Measurements from ENCODE around the gene ADK.
"Not testable (repeated sequence)": the region's sequence is repeated elsewhere in the genome, so short reads cannot be mapped to it uniquely, and the experiment has no call there.

The ADK gene

DNA sequence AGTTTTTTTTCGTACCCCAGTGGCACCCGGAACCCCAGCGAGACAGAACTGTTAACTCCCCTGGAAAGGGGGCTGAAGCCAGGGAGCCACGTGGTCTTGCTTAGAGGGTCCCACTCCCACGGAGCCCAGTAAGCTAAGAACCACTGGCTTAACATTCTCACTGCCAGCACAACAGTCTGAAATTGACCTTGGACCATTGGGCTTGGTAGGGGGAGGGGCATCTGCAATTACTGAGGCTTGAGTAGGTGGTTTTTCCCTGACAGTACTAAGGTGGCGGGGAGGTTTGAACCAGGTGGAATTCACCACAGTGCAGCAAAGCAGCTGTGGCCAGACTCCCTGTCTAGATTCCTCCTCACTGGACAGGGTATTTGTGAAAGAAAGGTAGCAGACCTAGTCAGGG lies 196.5 kb downstream of the ADK start:
- DNase-seq (ENCODE audit: low read depth), result no peak

DNA sequence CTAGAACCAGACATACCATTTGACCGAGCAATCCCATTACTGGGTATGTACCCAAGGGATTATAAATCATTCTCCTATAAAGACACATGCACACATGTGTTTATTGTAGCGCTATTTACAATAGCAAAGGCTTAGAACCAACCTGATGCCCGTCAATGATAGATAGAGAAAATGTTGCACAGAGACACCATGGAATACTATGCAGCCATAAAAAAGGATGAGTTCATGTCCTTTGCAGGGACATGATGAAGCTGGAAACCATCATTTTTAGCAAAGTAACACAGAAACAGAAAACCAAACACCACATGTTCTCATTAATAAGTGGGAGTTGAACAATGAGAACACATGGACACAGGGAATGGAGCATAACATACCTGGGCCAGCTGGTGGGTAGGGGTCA lies 202.0 kb downstream of the ADK start:
- not testable (repeated sequence) for DNase-seq (ENCODE audit: low read depth)

DNA sequence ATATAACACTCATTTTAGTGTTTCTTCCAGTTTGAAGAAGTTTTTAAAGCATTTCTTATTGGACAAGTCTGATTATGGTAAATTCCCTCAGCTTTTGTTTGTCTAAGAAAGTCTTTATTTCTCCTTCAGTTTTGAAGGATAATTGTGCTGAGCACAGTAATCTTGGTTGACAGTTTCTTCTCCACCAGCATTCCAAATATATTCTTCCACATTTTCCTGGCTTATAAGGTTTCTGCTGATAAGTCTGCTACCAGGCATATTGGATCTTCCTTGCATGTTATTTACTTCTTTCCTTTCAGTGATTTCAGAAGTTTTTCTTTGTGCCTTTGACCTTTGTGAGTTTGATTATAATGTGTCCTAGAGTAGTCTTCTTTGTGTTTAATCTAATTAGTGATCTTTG lies 210.7 kb downstream of the ADK start:
- DNase-seq (ENCODE audit: low read depth), result no peak

DNA sequence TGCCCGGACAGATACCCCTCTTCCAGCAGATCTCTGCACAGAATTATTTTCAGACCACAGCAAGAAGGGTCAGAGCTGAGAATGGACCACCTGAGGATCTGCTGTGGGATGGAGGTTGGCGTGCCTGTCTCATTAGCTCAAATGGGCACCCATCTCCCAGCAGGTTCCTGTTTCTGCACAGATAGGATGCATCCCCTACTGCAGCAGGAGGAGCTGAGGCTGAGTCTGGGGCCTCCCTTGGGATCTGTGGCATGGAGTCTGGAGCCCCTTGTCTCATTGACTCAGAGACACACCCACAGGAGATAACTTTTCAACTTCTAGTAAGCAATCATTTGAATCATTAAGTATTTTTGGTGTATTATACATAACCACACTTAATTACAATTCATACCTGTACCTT lies 212.7 kb downstream of the ADK start:
- DNase-seq (ENCODE audit: low read depth), result no peak

DNA sequence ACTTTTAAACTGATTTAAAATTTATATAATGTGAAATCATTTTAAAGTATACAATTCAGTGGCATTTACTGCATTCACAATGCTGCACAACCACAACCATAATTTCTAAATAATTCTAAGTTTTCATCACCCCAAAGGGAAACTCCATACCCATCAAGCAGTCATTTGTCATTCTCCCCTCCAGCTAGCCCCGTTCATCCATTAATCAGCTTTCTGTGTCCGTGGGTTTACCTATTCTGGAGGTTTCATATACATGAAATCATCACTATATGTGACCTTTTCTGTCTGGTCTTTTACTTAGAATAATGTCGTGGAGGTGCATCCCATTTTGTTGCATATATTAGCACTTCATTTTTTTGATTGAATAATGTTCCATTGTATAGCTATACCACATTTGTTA lies 214.1 kb downstream of the ADK start:
- no peak for DNase-seq (ENCODE audit: low read depth)

DNA sequence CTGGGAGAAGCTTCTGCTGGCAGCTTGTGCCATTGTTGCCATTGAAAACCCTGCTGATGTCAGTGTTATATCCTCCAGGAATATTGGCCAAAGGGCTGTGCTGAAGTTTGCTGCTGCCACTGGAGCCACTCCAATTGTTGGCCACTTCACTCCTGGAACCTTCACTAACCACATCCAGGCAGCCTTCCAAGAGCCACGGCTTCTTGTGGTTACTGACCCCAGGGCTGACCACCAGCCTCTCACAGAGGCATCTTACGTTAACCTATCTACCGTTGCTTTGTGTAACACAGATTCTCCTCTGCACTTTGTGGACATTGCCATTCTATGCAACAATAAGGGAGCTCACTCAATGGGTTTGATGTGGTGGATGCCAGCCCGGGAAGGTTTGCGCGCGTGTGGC lies 220.7 kb downstream of the ADK start:
- DNase-seq (ENCODE audit: low read depth), result peak; percentile 52

DNA sequence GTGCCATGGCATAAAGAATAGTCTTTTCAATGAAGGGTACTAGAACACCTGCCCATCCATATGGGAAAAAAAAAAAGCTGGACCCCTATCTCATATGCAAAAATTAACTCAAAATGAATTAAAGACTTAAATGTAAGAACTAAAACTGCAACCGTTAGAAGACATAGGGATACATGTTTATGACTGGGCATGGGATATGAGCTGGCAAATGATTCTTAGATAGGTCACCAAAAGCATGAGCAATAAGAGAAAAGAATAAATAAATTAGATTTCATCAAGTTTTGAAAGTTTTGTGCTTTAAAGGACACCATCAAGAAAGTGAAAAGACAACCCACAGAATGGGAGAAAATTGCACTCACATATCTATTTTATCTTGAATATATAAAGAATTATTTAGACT lies 222.0 kb downstream of the ADK start:
- DNase-seq (ENCODE audit: low read depth), result no peak

DNA sequence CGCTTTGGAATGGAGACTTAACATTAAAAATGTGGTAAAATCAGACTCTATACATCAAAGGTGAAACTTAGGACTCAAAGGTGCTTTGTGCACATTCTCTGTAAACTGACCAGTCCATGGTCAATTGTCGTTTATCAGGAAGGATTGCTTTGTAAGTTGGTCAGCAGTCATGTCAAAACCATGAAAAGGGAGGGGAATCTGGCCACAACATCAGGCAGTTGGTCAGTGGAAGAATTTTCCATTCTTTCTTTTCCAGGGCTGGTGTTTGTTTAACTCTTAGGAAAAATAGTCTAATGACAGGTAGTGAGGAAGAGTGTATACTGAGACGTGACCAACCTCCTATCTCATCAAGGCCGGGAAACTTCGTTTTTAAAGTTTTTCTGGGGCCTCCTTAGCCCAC lies 226.5 kb downstream of the ADK start:
- no peak for DNase-seq (ENCODE audit: low read depth)

DNA sequence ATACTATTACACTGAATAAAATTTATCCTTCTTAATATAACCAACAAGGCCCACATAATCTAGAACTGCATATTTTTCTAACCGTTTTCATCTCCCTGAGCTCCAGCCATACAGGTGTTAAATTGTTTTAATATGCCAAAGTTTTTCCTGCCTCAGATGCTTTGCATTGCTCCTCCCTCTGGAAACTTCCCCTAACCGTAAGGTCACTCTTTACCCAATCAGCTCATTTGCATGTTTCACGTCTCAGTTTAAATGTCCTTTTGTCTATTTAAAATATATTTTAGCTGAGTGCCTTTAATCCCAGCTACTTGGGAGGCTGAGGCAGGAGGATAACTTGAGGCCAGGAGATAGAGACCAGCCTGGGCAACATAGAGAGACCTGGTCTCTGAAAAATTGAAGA lies 228.5 kb downstream of the ADK start:
- no peak for DNase-seq (ENCODE audit: low read depth)

DNA sequence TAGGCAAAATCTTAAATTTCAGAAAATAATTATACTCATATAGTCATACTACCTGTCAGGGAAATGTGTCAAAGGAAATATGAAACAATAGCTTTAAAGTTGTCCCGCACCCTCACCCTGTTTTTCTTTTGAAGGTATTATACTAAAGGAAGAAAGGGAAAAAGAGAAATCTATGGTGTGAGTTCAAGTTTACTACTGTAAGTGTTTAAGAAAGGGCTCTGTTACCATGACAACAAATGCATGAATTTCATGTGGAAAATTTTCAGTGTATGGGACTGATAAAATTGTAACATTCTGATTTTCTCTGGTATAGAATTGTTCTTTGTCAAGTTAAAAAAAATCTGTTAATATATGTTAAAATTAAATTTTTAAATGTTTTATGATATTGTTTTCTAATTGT lies 229.8 kb downstream of the ADK start:
- no peak for DNase-seq (ENCODE audit: low read depth)

DNA sequence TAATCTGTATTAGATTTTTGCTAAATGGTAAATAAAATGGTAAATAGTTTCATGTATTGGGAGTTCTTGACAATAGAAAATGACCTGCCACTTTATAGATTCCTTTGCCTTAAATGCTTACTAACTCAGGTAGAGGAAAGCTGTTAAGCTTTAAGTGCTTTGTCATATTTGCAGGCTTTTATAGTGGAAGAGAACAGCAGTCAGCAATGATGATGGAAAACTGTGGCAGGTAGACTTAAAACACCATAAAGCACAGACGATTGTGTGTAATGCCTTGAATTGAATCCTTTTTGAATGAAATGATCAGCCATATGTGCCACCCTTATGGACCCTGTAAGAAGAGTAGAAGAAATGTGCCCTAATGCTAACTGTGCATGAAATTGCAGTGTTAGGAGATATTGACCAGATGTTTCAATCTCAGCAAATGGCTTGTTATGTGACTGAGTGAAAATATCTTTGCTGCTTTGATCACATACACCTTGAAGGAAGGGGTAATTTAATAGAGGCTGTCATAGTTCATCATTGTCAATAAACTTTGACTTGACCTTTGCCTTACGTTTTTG lies 230.4 kb downstream of the ADK start:
- DNase-seq (ENCODE audit: low read depth), result no peak

DNA sequence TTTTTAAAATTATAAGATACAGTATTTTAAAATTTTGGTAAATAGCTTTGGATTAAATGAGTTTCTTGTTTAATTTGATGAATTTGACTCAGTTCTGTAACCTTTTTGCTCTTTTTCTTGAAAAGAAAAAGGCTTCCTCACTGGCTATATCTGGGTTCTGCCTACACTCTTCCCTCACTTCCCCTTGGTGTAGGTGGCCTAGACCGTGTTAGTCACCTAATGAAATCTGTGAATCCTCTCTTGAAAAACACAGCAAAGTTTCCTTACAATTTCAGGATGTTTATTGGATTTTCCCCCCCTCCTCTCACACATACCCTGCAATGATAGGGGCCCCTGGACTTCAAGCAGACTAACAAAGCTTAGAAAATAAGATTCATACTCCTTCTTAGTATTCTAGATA lies 231.6 kb downstream of the ADK start:
- no peak for DNase-seq (ENCODE audit: low read depth)

DNA sequence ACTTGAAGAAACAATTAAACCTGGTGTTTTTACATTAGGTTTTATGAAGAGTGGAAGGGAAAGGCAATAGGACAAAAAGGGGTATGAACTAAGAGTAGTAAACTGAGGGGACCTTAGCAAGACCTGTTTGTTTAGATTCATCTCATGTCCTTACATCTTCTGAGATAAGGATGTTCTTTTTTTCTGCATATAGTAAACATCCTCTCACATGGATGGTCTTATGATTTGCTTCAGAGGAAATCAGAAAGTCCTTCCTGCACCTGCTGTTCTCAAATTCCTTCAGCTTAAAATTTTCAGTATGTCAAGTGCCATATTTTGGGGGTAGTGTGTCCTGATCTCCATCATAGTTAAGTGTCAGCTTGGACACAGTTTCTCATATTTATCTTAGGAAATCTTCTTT lies 232.6 kb downstream of the ADK start:
- DNase-seq (ENCODE audit: low read depth), result no peak

DNA sequence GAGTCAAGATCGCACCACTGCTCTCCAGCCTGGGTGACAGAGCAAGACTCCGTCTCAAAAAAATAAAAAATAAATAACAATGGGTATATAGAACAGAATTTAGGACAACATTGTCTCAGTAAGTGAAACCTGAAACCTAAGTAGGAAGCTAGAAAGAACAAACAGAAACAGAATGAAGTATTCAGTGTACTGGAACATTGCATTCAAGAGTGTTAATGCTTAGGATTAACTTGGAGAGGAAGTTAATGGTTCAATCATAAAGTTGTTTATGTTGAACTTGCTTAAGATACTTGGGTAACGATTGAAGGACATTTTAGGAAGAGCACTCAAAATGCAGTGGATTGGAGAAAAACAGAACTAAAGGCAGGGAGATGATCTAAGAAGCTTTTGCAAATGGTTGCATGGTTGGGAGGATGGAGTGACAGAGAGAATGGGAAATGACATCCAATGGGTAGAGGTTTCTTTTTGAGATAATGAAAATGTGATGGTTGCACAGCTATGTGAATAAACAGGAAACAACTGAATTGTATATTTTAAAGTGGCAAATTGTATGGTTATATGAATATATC lies 233.7 kb downstream of the ADK start:
- DNase-seq (ENCODE audit: low read depth), result no peak

DNA sequence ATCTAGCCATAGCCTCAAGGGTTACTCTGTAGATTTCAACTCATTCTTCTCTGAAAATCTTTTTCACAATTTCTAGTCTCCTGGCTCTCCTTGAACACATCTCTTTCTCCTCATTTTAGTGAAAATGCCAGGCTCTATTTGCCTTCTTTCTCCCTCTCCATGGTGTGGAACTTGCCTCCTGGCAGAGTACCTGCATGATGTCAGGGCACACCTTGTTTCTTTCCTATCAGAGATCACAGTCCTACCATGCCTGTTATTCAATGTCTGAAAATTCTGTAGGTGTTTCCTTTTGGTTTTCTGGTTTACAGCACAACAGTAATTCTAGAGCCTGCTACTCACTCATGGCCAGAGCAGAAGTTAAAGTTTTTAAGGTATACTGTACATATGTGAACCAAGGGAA lies 237.8 kb downstream of the ADK start:
- no peak for DNase-seq (ENCODE audit: low read depth)

DNA sequence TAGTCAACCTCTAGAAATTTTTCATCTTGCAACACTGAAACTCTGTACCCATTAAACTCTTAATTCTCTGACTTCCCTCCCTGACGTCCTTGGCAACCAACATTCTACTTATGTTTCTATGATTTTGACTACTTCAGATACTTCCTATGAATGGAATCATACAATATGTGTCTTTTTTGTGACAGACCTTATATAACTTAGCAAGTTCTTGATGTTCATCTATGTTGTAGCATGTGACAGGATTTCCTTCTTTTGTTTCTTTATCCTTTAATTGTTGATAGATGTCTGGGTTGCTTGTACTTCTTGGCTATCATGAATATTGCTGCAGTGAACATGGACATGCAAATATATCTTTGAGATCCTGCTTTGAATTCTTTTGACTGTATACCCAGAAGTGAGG lies 240.8 kb downstream of the ADK start:
- DNase-seq (ENCODE audit: low read depth), result no peak

DNA sequence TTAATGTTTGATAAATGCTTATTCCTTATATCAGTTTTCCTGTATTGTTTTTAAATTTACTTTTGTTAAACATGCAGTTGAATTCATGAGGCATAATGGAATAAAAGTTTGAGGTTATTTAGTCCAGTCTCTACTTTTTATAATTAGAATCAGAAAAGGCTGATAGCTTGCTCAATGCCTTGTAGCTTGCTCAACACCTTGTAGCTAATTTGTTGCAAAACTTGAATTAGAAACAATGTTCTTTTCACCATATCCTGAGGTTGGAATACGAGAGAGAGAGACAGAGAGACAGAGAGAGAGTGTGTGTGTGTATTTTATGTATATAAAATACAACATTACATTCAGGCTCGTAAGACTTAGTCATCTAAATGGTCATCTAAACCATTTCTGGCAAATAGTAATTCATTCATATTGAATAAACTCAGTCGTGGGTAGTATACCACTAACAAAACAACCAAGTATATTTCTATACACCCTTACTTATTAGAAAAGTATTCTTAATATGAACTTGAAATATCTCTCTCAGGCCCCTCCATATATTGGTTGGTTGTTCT lies 243.5 kb downstream of the ADK start:
- no peak for DNase-seq (ENCODE audit: low read depth)

DNA sequence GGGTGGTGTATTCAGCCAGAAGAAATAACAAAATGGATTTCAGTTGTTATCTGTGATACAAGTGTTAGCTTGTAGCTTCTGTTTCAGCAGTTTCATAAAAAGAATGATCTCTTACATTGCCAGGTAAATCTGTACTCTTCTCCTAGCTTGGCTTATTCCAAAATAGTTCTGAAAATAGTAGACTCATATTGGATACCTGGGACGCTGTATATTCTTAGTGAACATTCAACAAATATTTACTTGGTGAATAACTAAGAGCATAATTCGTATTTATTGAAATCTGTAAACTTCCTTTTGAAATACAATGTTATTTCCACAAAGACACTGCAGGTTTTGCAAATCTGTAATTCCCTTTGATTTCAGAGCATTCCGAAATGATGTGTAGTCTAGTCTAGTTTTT lies 249.2 kb downstream of the ADK start:
- DNase-seq (ENCODE audit: low read depth), result no peak

DNA sequence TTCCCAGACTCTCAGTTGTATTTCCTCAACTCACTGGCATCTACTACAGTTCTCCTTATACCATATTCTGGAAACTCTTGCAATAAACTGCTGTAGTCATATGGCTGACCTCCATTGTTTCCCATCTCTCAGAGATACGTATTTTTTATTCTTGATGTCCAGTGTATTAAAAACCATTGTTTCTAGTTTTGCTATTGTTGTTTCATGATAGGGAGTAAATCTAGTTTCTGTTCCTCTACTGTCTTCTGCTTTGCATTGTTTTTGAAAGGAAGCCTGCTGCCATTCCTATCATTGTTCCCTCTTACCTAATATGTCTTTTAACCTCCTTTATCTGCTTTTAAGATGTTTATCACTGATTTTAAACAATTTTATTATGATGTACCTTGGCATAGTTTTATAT lies 255.0 kb downstream of the ADK start:
- DNase-seq (ENCODE audit: low read depth), result no peak

DNA sequence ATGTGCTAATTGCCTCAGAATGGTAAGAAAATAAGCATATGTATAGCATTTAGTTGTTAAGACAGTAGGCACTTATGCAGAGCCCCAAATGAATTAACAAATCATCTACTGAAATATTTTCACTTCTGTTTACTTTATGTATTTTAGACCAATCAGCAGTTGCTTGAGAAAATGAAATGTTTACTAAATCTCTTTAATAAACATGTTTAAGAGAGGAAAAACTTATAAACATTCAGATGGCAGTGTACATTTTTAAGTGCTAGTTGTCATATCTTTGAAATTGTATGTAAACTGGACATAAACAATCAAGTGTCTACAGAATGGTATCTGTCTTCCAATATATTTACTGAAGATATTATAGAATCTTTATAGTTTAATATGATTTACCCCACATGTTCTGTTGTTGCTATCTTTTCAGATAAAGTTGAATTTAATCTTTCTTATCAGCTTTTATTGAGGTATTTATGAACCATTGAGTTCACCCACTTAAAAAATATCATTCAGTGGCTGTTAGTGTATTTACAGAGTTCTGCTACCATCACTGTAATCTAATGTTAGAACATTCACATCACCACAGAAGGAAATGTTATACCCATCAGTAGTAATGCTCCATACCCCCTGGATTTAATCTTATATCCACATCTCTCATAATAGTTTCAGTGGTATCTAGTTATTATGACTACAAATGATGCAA lies 264.3 kb downstream of the ADK start:
- no peak for DNase-seq (ENCODE audit: low read depth)

DNA sequence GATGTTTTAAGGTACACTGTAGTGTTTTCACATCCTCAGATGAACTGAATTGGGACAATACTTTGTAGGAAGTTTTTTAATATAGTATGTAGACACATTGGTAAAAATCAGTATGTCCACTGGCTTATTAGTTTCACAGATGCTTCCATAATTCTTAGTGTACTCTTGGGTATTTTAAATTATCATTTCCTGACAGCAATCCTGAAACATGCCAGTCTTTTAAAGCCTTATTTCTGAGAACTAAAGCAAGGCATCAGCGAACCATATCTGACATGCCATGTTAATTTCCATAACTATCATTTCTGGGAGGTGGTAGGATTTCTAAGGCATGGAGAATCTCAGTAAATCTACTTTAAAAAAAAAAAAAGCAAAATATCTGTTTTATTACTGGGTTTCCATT lies 266.4 kb downstream of the ADK start:
- no peak for DNase-seq (ENCODE audit: low read depth)

DNA sequence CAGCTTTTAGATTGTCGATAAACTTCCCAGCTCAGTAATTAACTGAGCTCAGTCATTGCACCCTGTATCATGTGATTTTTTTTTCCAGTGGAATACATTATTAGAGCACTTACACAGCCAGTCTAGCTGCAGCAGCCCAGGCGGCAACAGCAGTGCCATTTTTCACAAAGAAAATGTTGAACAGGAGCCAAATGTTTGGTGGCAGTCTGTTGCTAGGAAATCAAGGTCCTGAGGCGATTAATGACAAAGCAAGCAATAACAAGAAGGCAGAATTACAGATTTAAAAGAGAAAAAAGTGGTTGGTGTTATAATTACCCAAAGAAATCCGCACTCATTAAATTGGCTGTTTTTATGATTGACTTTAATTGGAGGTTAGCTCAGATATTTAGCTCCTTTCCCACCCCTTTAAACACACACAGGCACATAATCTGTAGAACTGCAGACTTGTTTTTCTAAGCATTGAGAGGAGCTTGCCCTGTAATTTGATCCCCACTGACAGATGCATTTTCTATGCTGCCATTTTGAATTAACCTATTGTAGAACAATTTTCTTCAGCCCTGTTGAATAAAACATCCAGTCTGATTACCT lies 267.4 kb downstream of the ADK start:
- DNase-seq (ENCODE audit: low read depth), result no peak

DNA sequence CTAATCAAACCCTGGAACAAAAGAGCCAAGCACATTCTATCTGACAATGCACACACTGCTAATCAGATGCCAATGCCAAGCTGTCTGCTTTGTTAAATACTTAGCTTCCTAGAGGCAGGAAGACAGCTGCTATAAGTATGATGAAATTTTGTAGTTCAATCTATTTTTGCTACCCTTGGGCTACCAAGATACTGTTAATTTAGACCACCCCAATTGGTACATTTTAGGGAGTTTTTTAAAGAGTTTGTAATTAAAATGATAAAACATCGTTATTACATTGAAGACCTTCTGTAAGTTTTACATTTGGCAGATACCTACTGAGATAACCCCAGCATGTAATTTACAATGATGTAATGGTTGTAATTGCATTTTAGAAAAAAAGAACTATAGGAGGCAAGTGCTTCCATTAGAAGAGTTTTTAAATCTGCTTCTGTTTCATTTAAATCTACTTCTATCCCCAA lies 268.5 kb downstream of the ADK start:
- DNase-seq (ENCODE audit: low read depth), result no peak

All from EH (cell line).